HL-60/S4 (cell line): Measurements from ENCODE around the gene GPANK1.
"Not testable (repeated sequence)": the region's sequence is repeated elsewhere in the genome, so short reads cannot be mapped to it uniquely, and the experiment has no call there.

Source experiments
- in situ Hi-C: fragments of 300-500 bp; cut with MboI; formaldehyde crosslinking; loops from 2 replicates; pipeline ENCODE4 v1.14.3; 2022; ENCODE audit warnings: low sequenced_read_pairs

The GPANK1 gene

DNA sequence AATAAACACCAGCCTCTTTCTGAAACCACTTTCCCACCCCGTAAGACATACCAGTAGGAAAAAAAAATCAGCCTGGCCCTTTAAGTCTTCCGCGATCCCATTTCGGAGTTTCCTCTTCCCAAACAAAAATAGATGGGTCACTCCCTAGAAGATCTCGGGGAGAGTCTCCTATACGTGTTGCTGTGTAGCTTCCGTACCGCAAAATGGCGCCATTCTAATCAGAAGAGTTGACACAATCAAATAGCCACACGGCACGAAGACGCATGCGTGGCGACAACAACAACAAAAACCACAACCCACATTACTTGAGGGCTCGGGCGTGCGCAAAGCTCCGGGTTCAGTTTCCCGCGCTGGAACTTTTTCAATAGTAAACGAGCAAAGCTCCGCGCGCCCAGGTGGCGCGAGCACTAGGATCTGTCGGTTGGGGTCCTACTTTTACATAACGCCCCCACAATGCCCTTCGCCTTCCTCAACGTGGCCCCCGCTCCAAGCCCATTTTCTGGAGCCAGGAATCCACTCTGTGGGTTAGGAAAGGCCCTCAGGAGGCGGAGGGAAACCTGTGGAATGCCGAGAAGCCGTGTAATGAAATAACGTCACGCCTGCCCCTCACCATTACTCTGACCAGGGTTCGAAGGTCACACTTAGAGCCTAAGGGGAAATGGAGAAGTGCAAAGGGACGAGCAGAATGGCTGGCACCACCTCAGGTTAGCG lies at the start of gene GPANK1:
Gene GPANK1, minus strand, starts transcription at position 208 of the 711 bp plus-strand sequence. CDS start 519 bp downstream, outside the sequence.
- in situ Hi-C loops = no loop called here

DNA sequence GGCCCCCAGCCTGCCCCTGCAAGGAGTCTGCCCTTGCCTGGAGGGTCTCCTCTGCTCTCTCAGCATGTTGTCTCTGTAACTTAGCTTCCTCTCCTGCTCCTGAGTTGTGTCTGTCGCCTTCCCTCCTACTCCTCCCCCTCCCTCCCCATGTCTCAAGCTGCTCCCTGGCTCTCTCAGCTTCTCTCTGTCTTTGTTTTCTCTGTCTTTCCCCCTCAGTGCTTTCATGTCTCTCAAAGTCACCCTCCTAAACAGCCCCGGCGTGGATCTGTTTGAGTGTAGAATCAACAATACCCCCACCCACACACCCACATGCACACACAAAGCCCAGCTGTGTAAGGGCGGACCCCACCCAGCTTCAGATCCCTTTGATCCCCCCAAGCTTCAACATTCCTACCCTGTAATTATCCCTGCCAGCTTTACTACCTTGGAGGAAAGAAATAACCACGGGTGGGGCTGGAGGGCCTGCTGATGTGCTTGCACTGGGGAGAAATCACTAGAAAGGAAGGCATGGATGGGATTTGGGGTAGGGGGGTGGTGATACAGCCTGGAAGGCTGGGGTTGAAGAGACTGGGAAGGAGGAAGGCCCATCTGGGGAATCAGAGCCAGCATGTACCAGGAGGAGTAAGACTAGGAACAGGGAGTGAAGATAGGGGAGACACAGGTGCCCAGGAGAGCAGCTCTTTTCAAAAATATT lies 49.3 kb upstream of the GPANK1 start:
- in situ Hi-C loops = no loop called here

DNA sequence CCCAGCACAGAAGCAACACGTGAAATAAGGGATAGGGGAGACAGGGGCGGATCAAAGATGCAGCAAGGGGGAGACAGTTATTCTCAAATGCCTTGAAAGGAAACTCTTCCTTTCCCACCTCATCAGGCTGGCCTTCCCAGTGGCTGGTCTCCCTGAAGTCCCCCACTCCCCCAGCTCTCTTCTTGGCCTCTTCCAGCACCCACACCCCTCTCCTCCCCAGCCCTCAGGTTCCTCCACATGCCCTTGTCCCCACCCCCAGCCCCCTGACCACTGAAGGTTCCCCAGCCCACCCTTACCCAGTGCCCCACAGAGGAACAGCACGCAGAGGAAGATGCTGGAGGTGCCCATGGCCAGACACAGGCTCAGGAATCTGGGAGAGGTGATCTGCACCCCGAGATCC lies 48.7 kb upstream of the GPANK1 start:
- in situ Hi-C loops = no loop called here

DNA sequence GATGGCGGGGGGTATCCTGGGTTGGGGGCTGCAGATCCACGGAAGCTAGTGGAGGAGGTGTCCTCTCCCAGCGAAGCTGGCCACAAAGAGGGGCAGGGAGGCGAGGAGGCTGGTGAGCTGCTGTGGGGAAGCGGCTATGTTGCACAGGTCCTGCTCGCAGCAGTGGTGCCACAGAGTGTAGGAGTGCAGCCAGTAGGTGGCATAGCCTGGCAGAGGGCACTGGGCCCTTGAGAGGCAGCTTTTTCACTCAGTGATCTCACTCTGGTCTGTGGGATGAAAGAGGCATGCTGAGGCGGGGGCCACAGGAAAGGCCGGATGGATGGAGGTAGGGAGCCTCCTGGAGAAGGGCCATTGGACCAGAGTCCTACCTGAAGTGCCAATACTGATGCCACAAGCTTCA lies 47.5 kb upstream of the GPANK1 start:
- in situ Hi-C loops = no loop called here

DNA sequence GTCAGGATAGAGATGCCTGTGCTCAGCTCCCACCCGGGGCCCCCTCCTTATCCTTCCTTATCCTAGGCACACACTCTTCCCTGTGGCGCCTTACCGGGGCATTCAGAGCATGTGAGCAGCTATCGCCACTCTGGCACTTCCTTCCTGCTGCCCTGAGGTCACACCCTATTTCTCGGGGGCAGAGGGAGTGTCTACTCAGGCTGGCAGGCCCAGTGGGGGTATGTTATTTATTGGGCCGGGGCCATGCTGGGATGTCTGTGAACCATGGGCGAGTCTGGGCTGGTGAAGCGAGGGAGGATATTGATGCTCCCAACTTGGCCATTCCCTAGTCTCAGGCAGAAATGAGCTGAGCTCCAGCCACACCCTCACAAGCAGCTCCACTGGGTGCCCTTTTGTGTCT lies 46.4 kb upstream of the GPANK1 start:
- in situ Hi-C loops = no loop called here

DNA sequence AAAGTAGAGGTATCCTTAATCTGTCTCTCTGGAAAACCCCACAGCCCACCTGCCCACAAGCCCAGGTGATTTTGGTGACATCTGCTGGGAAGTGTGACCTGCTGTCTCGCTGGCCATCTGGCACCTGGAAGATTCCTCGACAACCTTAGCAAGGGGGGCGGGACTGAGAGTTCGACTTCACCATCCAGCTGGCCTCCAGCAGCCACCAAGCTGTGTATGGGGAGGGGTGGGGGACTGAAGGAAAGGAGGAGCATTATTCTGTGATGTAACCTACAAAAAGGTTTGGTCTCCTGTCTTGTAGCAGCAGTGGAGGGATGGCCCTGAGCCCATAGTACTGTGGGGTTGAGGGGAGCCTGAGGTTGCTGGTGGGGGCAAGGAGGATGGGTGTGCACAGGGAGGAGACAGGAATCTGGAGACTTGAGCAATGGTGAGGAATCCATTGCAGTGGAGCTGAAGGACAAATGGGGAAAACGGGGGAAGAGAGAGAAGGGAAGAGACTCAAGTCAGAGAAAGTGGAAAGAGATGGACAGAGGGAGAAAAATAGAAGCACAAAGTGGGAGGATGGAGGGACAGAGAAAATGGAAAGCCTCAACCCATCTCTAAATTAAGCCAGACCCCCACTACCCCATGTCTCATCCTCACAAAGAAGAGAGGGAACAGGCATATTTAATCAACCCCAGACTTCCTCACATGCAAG lies 45.9 kb upstream of the GPANK1 start:
- in situ Hi-C loops = no loop called here

DNA sequence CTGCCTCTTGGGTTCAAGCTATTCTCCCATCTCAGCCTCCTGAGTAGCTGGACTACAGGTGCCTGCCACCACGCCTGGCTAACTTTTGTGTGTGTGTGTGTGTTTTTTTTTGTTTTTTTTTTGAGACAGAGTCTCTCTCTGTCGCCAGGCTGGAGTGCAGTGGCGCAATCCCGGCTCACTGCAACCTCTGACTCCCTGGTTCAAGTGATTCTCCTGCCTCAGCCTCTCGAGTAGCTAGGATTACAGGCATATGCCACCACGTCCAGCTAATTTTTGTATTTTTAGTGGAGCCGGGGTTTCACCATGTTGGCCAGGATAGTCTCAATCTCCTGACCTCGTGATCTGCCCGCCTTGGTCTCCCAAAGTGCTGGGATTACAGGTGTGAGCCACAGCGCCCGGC lies 44.4 kb upstream of the GPANK1 start:
- in situ Hi-C loops = not testable (repeated sequence)

DNA sequence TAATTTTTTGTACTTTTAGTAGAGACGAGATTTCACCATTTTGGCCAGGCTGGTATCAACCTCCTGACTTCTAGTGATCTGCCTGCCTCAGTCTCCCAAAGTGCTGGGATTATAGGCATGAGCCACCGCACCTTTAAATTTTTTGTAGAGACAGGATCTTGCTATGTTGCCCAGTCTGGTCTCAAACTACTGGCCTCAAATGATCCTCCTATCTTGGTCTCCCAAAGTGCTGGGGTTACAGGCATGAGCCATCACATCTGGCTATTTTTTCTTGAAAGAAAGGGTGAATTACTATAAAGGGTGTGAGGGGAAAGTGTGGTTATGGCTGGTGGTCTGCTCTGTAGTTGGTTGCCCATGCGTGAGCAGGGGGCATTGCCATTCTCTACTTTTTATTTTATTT lies 43.4 kb upstream of the GPANK1 start:
- in situ Hi-C loops = no loop called here

DNA sequence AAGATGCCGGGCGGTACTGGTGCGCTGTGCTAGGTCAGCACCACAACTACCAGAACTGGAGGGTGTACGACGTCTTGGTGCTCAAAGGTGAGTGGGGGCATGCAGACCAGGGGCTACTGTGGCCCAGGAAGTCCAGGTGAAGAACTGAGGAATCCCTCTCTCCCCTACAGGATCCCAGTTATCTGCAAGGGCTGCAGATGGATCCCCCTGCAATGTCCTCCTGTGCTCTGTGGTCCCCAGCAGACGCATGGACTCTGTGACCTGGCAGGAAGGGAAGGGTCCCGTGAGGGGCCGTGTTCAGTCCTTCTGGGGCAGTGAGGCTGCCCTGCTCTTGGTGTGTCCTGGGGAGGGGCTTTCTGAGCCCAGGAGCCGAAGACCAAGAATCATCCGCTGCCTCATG lies 42.9 kb upstream of the GPANK1 start:
- in situ Hi-C loops = no loop called here

DNA sequence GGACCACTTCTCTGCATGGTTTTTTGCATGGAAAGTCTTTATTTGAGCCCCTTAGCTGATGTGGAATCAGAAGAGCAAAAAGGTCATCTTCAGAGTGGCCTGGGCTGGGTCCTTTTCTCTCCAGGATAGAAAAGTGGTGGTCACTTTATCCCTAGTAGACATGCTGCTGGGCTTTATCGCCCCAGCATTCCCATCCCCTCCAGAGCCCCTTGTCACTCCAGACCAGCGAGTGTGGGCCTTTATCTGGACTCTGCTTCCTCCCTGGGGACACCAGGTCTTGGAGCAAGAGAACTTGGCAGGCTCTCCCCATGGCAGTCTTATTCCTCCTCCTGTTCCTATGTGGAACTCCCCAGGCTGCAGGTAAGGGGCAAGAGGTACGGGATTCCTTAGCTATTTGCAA lies 41.8 kb upstream of the GPANK1 start, which contains the start of gene LY6G6F:
Gene LY6G6F, plus strand, starts transcription at position 268 of the 400 bp plus-strand sequence. Its CDS starts 41 bp downstream, at position 309.
- in situ Hi-C loops = no loop called here

DNA sequence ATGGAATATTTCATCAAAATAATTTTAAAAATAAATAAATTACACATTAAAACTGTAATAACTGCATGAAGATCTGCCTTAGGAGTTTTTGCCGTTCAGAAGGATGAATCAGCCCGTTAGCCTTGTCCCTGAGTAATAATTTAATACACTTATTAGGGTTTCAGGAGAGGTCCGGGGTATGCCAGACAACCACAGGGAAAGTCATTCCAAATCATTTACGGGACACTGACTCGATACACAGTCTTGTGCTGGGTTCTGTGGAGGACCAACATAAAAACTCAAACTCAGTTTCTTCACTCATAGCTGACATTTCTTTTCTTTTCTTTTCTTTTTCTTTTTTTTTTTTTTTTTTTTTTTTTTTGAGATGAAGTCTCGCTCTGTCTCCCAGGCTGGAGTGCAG lies 41.1 kb upstream of the GPANK1 start:
- in situ Hi-C loops = no loop called here

DNA sequence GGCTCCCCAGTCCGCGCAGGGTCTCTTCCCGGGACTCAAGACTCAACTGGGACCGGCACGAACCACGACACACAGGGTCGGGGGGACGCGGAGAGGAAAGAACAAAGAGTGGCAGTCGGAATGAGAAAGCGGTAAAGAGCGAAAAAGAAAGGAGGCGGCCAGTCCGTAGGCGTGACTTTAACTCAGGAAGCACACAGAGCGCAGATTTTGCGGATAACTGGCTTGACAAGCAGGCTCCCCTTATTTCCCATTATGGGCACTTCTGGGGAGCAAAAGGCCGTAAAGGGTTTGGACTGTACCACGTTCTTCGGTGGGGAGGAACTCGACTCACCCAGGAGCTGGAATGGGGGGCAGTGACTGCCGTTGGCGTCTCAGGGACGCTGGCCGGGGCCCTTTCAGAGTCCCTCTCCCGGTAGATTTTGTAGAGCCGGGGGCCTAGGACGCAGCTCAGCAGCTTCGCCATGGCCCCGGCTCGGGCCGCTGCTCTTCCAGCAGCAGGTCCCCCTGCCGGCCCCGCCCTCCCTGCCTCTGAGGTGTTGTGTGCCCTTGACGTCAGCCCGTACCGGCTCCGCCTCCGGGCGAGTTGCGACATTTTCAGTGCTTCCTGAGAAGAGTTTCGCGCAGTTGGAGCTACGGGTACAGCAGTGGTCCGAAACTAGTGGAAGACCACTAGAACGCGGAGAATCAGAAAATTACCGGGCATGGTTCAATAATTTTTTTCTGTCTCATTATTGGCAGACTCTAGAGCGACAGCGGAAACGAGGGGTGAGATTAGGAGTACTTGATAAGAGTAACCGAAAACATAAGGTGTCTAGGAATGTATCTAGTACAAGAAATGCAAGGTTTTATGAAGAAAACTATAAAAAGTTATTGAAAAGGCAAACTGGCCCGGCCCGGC lies 38.3 kb upstream of the GPANK1 start, which contains the start of gene ABHD16A:
Gene ABHD16A, minus strand, starts transcription at position 506 of the 898 bp plus-strand sequence. Its CDS starts 43 bp downstream, at position 463.
- in situ Hi-C loops = no loop called here

DNA sequence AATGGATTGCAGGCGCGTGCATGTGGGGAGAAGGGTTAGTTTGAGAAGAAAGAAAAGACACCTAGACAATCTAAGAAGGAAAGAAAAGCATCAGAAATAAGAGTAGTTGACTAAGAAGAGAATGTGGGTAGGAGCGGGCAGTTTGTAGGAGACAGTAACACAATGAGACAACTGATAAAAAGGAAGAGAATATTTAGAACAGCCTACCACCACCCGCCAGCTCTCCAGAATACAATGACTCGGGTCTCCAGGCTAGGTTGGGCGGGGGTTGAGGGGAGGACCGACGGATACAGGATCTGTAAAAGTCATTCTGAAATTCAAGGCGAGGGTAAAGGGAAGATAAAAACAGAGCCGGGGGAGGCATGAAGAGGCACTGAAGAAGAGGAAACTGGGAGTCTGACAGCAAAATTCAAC lies 37.6 kb upstream of the GPANK1 start:
- in situ Hi-C loops = no loop called here

DNA sequence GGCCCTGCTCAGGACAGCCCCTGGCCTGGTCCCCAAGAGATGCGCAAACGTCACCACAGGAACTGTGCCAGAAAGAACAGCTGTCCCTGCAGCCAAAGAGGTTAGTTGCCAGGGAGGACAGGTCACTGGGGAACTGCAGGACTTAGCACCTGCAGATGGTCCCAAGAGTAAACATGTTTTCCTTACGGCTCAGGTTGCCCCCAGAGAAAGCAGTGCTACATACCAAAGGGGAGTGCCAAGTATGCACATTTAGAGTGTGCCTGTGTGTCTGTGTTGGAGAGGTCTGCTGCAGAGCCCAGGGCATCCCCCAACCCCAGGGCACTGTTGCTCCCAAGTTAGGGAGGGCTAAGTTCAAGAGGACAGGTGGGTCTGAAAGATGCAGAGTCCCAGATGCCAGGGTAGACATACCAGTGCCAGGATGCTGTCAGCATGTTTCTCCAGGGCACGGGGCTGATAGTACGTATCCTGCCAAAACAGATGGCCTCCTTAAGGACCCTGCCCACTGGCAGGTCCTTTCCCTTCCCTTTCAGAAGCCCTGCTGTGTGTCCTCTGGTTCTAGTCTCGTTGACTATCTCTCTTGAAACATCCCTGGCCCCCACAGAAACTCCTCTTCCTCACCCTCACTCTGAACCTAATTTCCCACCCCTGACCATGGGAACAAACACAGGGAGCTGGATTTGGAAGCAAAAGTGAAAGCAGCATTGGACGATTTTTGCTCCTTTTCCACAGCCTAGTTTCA lies 37.0 kb upstream of the GPANK1 start:
- in situ Hi-C loops = no loop called here

DNA sequence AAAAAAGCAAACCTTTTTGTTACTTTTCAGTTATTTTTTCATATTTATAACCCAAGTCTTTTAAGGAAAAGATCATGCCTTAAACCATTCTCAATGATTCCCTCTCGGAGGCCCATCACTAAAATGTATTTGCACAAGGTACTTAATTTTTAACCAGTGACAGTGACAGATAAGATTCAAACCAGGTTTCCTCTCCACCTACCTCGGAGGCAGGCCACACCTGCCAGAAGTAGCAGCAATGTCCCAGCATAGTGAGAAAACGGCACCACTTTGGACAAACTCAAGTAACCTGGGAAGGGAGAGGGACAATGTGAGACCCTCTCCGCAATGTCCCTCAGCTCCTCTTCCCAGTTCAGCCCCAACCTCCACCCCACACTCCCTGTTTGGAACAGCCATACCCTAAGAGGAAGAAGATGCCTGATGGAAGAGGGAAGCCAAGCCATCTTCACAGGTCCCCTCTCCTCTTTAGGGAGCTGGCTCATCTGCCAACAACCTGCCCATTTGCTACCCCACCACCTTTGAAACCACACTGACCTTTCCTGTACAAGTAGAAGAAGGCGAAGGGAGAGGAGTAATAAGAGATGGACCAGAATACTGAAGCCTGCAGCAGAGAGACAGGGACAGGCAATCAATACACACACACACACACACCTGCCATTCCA lies 36.1 kb upstream of the GPANK1 start:
- in situ Hi-C loops = no loop called here

DNA sequence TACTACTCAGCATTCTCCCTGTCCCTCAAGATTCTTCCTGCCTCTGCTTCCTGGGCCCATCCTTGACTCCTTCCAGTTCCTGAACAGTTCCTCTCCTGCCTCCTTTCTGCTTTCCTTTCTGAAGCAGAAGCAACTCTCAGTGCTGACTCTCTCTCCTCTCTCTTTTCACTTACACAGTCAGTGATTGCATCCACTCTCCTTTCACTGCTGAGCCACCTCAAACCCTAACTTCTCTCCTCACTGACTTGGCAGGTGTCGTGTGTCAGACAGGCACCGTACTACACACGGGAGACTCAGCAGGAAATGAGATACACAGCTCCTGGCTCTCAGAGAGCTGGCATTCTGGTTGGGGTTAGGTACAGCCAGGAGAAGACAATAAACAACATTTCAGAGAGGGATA lies 32.8 kb upstream of the GPANK1 start:
- in situ Hi-C loops = no loop called here

DNA sequence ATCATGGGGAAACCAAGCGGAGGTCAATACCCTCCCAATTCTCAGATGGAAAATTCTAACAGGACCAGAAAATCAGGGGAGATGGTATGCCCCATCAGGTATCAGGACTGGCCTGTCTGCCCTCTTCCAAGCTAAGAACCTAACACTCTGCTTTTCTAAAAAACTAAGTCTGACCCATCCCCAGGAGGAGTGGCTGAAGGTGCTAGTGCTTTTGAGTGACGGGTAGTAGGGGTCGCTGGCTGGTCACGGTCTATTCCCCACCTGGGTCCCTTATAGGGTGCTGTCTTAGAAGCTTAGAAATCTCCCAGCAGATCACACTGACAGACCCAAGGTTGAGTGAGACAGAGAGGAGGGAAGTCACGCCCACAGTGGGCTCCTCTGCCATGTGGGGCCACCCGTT lies 28.7 kb upstream of the GPANK1 start:
- in situ Hi-C loops = no loop called here

DNA sequence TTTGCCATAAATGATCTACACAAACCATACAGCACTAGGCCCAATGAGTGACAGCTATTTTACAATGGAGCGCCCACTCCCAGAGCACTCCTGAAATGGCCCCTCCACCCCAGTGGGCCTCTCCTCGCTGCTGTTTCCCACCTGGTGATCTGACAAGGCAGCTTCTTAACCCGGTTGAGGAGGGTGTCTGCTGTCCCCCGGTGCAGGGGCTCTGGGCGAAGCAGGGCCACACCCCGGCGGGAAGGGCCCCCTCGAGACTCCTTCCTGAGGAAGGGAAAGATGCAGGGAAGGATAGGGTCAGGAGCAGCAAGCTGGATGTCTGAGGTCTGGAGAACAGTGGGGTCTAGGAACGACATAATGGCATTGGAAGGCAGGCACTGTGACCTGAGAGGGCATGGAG lies 28.1 kb upstream of the GPANK1 start:
- in situ Hi-C loops = no loop called here

DNA sequence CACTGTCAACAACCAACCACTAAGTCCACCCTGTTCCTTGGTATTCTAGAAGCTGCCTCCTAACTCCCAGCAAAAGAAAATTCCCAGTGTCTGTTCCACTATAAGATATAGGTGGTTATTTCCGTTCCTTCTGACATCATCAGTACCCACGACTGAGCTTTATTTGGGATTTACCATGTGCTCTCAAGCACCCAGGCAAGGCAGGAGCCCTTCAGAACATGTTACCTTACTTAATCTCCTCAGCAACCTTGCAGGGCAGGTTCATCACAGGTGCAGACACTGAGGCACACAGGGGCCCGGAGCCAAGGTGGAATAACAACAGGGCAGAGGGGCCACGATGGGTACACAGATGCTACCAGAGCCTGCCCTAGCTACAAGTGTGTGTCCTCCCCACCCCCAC lies 27.6 kb upstream of the GPANK1 start:
- in situ Hi-C loops = no loop called here
